Calu3 (cell line): ENCODE measurements around the gene CACNA2D4. TPM values are rescaled to one million over a fixed set of nuclear protein-coding genes. Genes with fewer than 3 reads are reported as not detected.
A peak's percentile ranks its signal among the peaks of the same experiment; 100 is the strongest.

Experiments
- BruUV-seq: library from RNA; stranded (reverse); fragments of 400-500 nt; replicated peaks from 2 replicates; lab custom pipeline; 2021; lab: Mats Ljungman, UMichigan
- CTCF ChIA-PET: fragments of 300-600 bp; sonication (Branson Sonifier 250); formaldehyde crosslinking; loops from one replicate; lab custom pipeline; 2022; ENCODE audit warnings: antibody characterized with exemption; lab: Charles Lee
- DNase-seq: peaks from one replicate; pipeline ENCODE4 v3.0.0; 2022
- H3K27ac Mint-ChIP-seq: one replicate; pipeline ENCODE4 v1.8.0; 2022; ENCODE audit warnings: mixed read lengths; ENCODE audit not compliant: unreplicated experiment
- H3K27me3 Mint-ChIP-seq: one replicate; pipeline ENCODE4 v1.8.0; 2022; ENCODE audit warnings: mixed read lengths; ENCODE audit not compliant: unreplicated experiment
- H3K36me3 Mint-ChIP-seq: one replicate; pipeline ENCODE4 v1.8.0; 2022; ENCODE audit warnings: mild to moderate bottlenecking, moderate library complexity, mixed read lengths; ENCODE audit not compliant: insufficient read depth, unreplicated experiment
- H3K4me1 Mint-ChIP-seq: one replicate; pipeline ENCODE4 v1.8.0; 2022; ENCODE audit warnings: mild to moderate bottlenecking, low read depth, mixed read lengths; ENCODE audit not compliant: unreplicated experiment
- H3K4me3 Mint-ChIP-seq: one replicate; pipeline ENCODE4 v1.8.0; 2022; ENCODE audit warnings: mild to moderate bottlenecking, low read depth, moderate library complexity, mixed read lengths; ENCODE audit not compliant: unreplicated experiment
- H3K9me3 Mint-ChIP-seq: one replicate; pipeline ENCODE4 v1.8.0; 2022; ENCODE audit warnings: low read depth, mixed read lengths; ENCODE audit not compliant: unreplicated experiment
- CTCF ChIP-seq: fragments of 200-600 bp; IDR thresholded peaks from one replicate; pipeline ENCODE4 v1.8.0; 2022; ENCODE audit warnings: antibody characterized with exemption; ENCODE audit not compliant: unreplicated experiment
- intact Hi-C: fragments of 100-400 bp; cut with micrococcal nuclease; formaldehyde crosslinking; loops from one replicate; pipeline ENCODE4 v1.10.0; 2022; ENCODE audit not compliant: unreplicated experiment
- total RNA-seq: library from RNA; stranded (reverse); gene quantifications from 2 replicates; pipeline ENCODE4 v1.2.3, GENCODE V29; 2022

CACNA2D4 gene
- total RNA-seq, 1 experiment from 2014 or later = 0.80 TPM

DNA sequence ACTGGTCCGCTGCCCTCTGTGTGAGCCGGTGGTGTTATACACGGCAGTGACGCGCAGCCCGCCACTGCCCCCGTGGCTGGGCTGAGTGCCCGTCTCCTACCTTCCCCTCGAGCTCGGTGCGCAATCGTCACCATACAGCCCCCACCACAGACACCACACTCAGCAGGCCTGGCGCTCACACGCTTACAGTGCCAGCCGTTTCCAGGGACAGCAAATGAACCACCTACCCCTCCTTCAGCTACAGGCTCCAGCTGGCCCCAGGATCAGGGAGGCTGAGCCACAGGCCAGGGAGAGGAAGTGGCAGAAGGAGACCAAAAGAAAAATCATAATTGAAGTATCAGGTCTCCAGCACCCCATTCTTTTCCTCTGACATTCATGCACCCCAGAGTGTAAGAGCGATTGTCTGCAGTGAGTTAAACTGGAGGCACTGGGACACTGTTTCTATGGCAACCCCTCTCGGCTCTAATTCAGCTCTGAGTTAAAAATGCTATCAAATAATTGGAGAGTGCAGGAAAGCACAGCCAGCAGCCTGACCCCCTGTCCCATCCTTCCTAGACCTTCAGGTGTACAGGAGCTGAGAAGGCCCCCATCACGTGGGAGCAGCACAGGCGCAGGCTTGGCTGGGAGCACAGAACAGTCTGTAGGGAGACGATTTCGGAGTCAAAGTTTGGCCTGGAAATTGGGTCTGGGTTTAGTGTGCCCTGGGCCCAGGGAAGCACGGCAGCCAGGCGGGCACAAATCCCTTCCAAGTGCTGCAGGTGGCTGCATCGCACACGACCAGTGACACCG, 80.1 kb downstream of the CACNA2D4 start:
- Mint-ChIP-seq H3K4me3 (no peak overlapping the region), H3K27ac (no peak overlapping the region), H3K4me1 (no peaks in the 10 kb centered on the region), H3K27me3 (peaks cover 100% of the 10 kb centered on the region), H3K36me3 (no peaks in the 10 kb centered on the region), H3K9me3 (no peaks in the 10 kb centered on the region)
- no peak for TF ChIP-seq CTCF
- DNase-seq = no peak
- intact Hi-C loops = no loop called here
- CTCF ChIA-PET = no interaction called here
- BruUV-seq = no TSS peak

- Mint-ChIP-seq H3K4me3 (no peak overlapping the region), H3K9me3 (no peaks in the 10 kb centered on the region), H3K27me3 (peaks cover 100% of the 10 kb centered on the region), H3K36me3 (no peaks in the 10 kb centered on the region), H3K27ac (no peak overlapping the region), H3K4me1 (no peaks in the 10 kb centered on the region)
- BruUV-seq = no TSS peak
- no peak for TF ChIP-seq CTCF
- no peak for DNase-seq
- intact Hi-C loops = no loop called here
- CTCF ChIA-PET = no interaction called here
Observed at GRCh38 chr12:1837541-1838204, 80.8 kb downstream of the CACNA2D4 start.

- no peaks in the 10 kb centered on the region for H3K36me3 Mint-ChIP-seq
- no peaks in the 10 kb centered on the region for H3K9me3 Mint-ChIP-seq
- intact Hi-C loops = no loop called here
- no peak overlapping the region for H3K27ac Mint-ChIP-seq
- CTCF ChIA-PET = interaction anchor here (0.7 kb wide), 1 partner anchor 22 kb away, joined by 4 read pairs; no protein-coding TSS in a partner anchor
- BruUV-seq = no TSS peak
- peaks cover 100% of the 10 kb centered on the region for H3K27me3 Mint-ChIP-seq
- no peak for TF ChIP-seq CTCF
- no peak overlapping the region for H3K4me3 Mint-ChIP-seq
- no peaks in the 10 kb centered on the region for H3K4me1 Mint-ChIP-seq
- peak; percentile 36 for DNase-seq
Observed at GRCh38 chr12:1836854-1837421, 81.5 kb downstream of the CACNA2D4 start.

DNA sequence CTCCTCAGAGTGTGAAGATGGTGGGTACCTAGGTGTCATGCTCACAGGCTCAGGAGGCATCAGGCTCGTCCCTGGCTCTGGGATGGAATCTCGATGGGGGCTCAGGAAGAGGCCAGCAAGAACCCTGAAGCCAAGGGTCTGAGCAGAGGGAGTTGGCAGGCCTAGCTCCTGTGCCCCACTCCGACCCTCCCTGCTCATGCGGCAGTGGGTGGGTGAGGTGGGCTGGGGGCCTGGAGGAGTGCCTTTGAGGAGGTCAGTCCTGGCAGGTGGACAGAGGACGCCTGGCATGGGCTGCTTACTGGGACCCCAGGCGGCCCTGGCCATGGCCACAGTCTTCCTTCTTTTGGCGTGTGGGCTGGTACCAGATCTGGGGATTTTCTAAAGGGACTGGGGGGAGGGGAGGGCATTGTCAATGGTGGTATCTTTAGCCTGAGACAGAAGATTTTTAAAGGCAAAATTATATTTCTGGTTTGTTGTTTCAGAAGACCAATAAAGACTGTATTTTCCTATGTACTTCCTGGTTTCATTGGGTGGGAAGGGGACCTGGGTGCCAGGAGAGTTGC, 82.1 kb downstream of the CACNA2D4 start:
- CTCF ChIA-PET = interaction anchor here (0.7 kb wide), 1 partner anchor 23 kb away, joined by 4 read pairs; no protein-coding TSS in a partner anchor
- no peak overlapping the region for H3K4me3 Mint-ChIP-seq
- intact Hi-C loops = no loop called here
- no TSS peak for BruUV-seq
- TF ChIP-seq CTCF = no peak
- no peak for DNase-seq
- peaks cover 100% of the 10 kb centered on the region for H3K27me3 Mint-ChIP-seq
- no peaks in the 10 kb centered on the region for H3K4me1 Mint-ChIP-seq
- H3K36me3 Mint-ChIP-seq = no peaks in the 10 kb centered on the region
- no peak overlapping the region for H3K27ac Mint-ChIP-seq
- no peaks in the 10 kb centered on the region for H3K9me3 Mint-ChIP-seq
